ENCODE data around the gene CHST3.
A peak's percentile ranks its signal among the peaks of the same experiment; 100 is the strongest.
"Not testable (repeated sequence)": the region's sequence is repeated elsewhere in the genome, so short reads cannot be mapped to it uniquely, and the experiment has no call there.

Gene CHST3

GRCh38 chr10:71984126-71984808 lies 20.1 kb downstream of the CHST3 start:
- TF ChIP-seq CTCF (IDR thresholded peaks at IDR 0.05; ENCODE audit: low read depth, low read length) (no peak), POLR2A (IDR thresholded peaks at IDR 0.05; ENCODE audit: extremely low read depth, insufficient read length) (no peak), MAX (IDR thresholded peaks at IDR 0.05; ENCODE audit: low read depth, low read length) (no peak), MYC (IDR thresholded peaks at IDR 0.05; ENCODE audit: low read depth, low read length) (no peak)
- DNase-seq (ENCODE audit: low read depth): no peak
- H3K4me3 ChIP-seq (ENCODE audit: low read depth, low read length): no peak overlapping the region

GRCh38 chr10:71984809-71985388 lies 20.7 kb downstream of the CHST3 start:
- no peak overlapping the region for H3K4me3 ChIP-seq (ENCODE audit: low read depth, low read length)
- DNase-seq (ENCODE audit: low read depth): no peak
- TF ChIP-seq MAX (IDR thresholded peaks at IDR 0.05; ENCODE audit: low read depth, low read length) (no peak), POLR2A (IDR thresholded peaks at IDR 0.05; ENCODE audit: extremely low read depth, insufficient read length) (no peak), MYC (IDR thresholded peaks at IDR 0.05; ENCODE audit: low read depth, low read length) (no peak), CTCF (IDR thresholded peaks at IDR 0.05; ENCODE audit: low read depth, low read length) (no peak)

- no peak overlapping the region for H3K4me3 ChIP-seq (ENCODE audit: low read depth, low read length)
- DNase-seq (ENCODE audit: low read depth): peak; percentile 58
- TF ChIP-seq CTCF (IDR thresholded peaks at IDR 0.05; ENCODE audit: low read depth, low read length) (no peak), MYC (IDR thresholded peaks at IDR 0.05; ENCODE audit: low read depth, low read length) (no peak), POLR2A (IDR thresholded peaks at IDR 0.05; ENCODE audit: extremely low read depth, insufficient read length) (no peak), MAX (IDR thresholded peaks at IDR 0.05; ENCODE audit: low read depth, low read length) (no peak)
Observed at GRCh38 chr10:71985542-71986250, 21.5 kb downstream of the CHST3 start.

- H3K4me3 ChIP-seq (ENCODE audit: low read depth, low read length): not testable (repeated sequence)
Observed at GRCh38 chr10:71988895-71989294, 24.7 kb downstream of the CHST3 start.

GRCh38 chr10:71989661-71990454 lies 25.7 kb downstream of the CHST3 start:
- H3K4me3 ChIP-seq (ENCODE audit: low read depth, low read length): no peak overlapping the region
- no peak for TF ChIP-seq MYC (IDR thresholded peaks at IDR 0.05; ENCODE audit: low read depth, low read length)
- no peak for TF ChIP-seq POLR2A (IDR thresholded peaks at IDR 0.05; ENCODE audit: extremely low read depth, insufficient read length)
- no peak for TF ChIP-seq MAX (IDR thresholded peaks at IDR 0.05; ENCODE audit: low read depth, low read length)
- no peak for TF ChIP-seq CTCF (IDR thresholded peaks at IDR 0.05; ENCODE audit: low read depth, low read length)
- DNase-seq (ENCODE audit: low read depth): no peak

More at GRCh38 chr10:71988895-71989294, 24.7 kb downstream of the CHST3 start:
- DNase-seq (ENCODE audit: low read depth): not testable (repeated sequence)

All from NB4 (cell line).